ENCODE data around the gene FBXL14.

Gene FBXL14

GRCh38 chr12:1634590-1635191 lies 40.3 kb upstream of the FBXL14 start:
- H3K27ac ChIP-seq (ENCODE audit: low read depth, low read length): no peak overlapping the region
- H3K14ac ChIP-seq (ENCODE audit: low read length): no peak overlapping the region
- H2BK120ac ChIP-seq (ENCODE audit: insufficient read depth, low read length, poor library complexity): no peak overlapping the region
- H3K79me2 ChIP-seq (ENCODE audit: control insufficient read depth, insufficient read depth, low read length, poor library complexity): peaks cover 2% of the 10 kb centered on the region
- no peak overlapping the region for H2AK5ac ChIP-seq (ENCODE audit: low read length)
- H3K4me2 ChIP-seq (ENCODE audit: low read length): no peak overlapping the region
- H4K12ac ChIP-seq (ENCODE audit: low read depth, low read length): no peak overlapping the region
- peaks cover 14 to 16% of the 10 kb centered on the region in 2 experiments for H3K4me1 ChIP-seq (ENCODE audit: control insufficient read depth in 1 of 2, insufficient read depth in 2 of 2, low read length in 2 of 2)
- H3K4ac ChIP-seq (ENCODE audit: low read depth, low read length): no peak overlapping the region
- no peak overlapping the region for H3K23ac ChIP-seq (ENCODE audit: low read length)
- peaks cover 7% of the 10 kb centered on the region for H3K79me1 ChIP-seq (ENCODE audit: low read length)
- no peaks in the 10 kb centered on the region for H3K9me3 ChIP-seq (ENCODE audit: insufficient read depth, low read depth, low read length)
- no peaks in the 10 kb centered on the region for H3K27me3 ChIP-seq (ENCODE audit: insufficient read depth, low read length)
- H3K4me3 ChIP-seq (ENCODE audit: low read depth, low read length): no peak overlapping the region
- no peak overlapping the region for H3K18ac ChIP-seq (ENCODE audit: low read length)
- H2BK12ac ChIP-seq (ENCODE audit: low read length): no peak overlapping the region
- H4K91ac ChIP-seq (ENCODE audit: low read depth, low read length): no peak overlapping the region
- no peak overlapping the region for H2BK5ac ChIP-seq (ENCODE audit: low read depth, low read length, poor library complexity)
- DNase-seq: peak; percentile 68 to 86
- H3K9ac ChIP-seq (ENCODE audit: low read length): no peak overlapping the region
- peaks cover 7 to 11% of the 10 kb centered on the region in 2 experiments for H3K36me3 ChIP-seq (ENCODE audit: control insufficient read depth in 1 of 2, insufficient read depth in 2 of 2, low read length in 2 of 2)
- H4K8ac ChIP-seq (ENCODE audit: low read depth, low read length): no peak overlapping the region
- H2AFZ ChIP-seq (ENCODE audit: insufficient read depth, low read length, poor library complexity): no peak overlapping the region
- no CpG with 5 or more reads among the region's 16 CpGs for WGBS (ENCODE audit: extremely low coverage, insufficient coverage, insufficient read length)

- H3K4ac ChIP-seq (ENCODE audit: low read depth, low read length): no peak overlapping the region
- no peak overlapping the region for H3K14ac ChIP-seq (ENCODE audit: low read length)
- H3K4me2 ChIP-seq (ENCODE audit: low read length): no peak overlapping the region
- H2BK5ac ChIP-seq (ENCODE audit: low read depth, low read length, poor library complexity): no peak overlapping the region
- H2BK12ac ChIP-seq (ENCODE audit: low read length): no peak overlapping the region
- no CpG with 5 or more reads among the region's 7 CpGs for WGBS (ENCODE audit: extremely low coverage, insufficient coverage, insufficient read length)
- no peak overlapping the region for H3K4me3 ChIP-seq (ENCODE audit: low read depth, low read length)
- no peak overlapping the region for H4K12ac ChIP-seq (ENCODE audit: low read depth, low read length)
- H3K18ac ChIP-seq (ENCODE audit: low read length): no peak overlapping the region
- H2AK5ac ChIP-seq (ENCODE audit: low read length): no peak overlapping the region
- H3K9me3 ChIP-seq (ENCODE audit: insufficient read depth, low read depth, low read length): no peaks in the 10 kb centered on the region
- H3K79me1 ChIP-seq (ENCODE audit: low read length): peaks cover 10% of the 10 kb centered on the region
- peaks cover 19 to 20% of the 10 kb centered on the region in 2 experiments for H3K4me1 ChIP-seq (ENCODE audit: control insufficient read depth in 1 of 2, insufficient read depth in 2 of 2, low read length in 2 of 2)
- no peak overlapping the region for H4K91ac ChIP-seq (ENCODE audit: low read depth, low read length)
- no peak overlapping the region for H4K8ac ChIP-seq (ENCODE audit: low read depth, low read length)
- H3K27me3 ChIP-seq (ENCODE audit: insufficient read depth, low read length): no peaks in the 10 kb centered on the region
- no peak overlapping the region for H2BK120ac ChIP-seq (ENCODE audit: insufficient read depth, low read length, poor library complexity)
- no peak overlapping the region for H3K27ac ChIP-seq (ENCODE audit: low read depth, low read length)
- H2AFZ ChIP-seq (ENCODE audit: insufficient read depth, low read length, poor library complexity): no peak overlapping the region
- peaks cover 2 to 8% of the 10 kb centered on the region in 2 experiments for H3K36me3 ChIP-seq (ENCODE audit: control insufficient read depth in 1 of 2, insufficient read depth in 2 of 2, low read length in 2 of 2)
- H3K23ac ChIP-seq (ENCODE audit: low read length): no peak overlapping the region
- H3K79me2 ChIP-seq (ENCODE audit: control insufficient read depth, insufficient read depth, low read length, poor library complexity): peaks cover 2% of the 10 kb centered on the region
- no peak overlapping the region for H3K9ac ChIP-seq (ENCODE audit: low read length)
- DNase-seq: no peak
Measured at GRCh38 chr12:1634149-1634548, 39.8 kb upstream of the FBXL14 start.

DNA sequence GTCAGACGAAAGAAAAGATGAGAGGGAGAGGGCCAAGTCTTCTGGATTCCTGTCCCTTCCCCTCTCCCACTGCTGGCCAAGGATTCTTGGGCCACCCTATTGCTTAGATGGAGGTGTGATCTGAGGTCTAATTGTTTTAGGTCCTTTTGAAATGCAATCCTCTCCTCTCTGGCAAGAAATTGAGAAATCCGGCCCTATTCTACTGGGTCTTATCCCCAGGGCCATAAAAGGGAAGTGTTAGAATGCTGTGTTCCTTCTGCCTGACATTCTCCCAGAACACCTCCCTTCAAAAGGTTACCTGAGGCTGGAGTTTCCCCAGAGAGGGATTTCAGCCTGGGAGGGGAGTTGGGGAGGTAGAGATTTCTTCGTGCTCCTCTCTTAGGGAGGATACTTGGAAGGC lies 39.1 kb upstream of the FBXL14 start:
- H3K9ac ChIP-seq (ENCODE audit: low read length): no peak overlapping the region
- H3K23ac ChIP-seq (ENCODE audit: low read length): no peak overlapping the region
- no peak overlapping the region for H4K12ac ChIP-seq (ENCODE audit: low read depth, low read length)
- no peak overlapping the region for H3K14ac ChIP-seq (ENCODE audit: low read length)
- no peaks in the 10 kb centered on the region for H3K9me3 ChIP-seq (ENCODE audit: insufficient read depth, low read depth, low read length)
- no peaks in the 10 kb centered on the region for H3K27me3 ChIP-seq (ENCODE audit: insufficient read depth, low read length)
- peaks cover 2 to 6% of the 10 kb centered on the region in 2 experiments for H3K36me3 ChIP-seq (ENCODE audit: control insufficient read depth in 1 of 2, insufficient read depth in 2 of 2, low read length in 2 of 2)
- peaks cover 11% of the 10 kb centered on the region for H3K79me1 ChIP-seq (ENCODE audit: low read length)
- H3K18ac ChIP-seq (ENCODE audit: low read length): no peak overlapping the region
- no peak overlapping the region for H2AFZ ChIP-seq (ENCODE audit: insufficient read depth, low read length, poor library complexity)
- no peak overlapping the region for H4K91ac ChIP-seq (ENCODE audit: low read depth, low read length)
- no peak overlapping the region for H2BK12ac ChIP-seq (ENCODE audit: low read length)
- no CpG with 5 or more reads among the region's 3 CpGs for WGBS (ENCODE audit: extremely low coverage, insufficient coverage, insufficient read length)
- DNase-seq: no peak
- H2AK5ac ChIP-seq (ENCODE audit: low read length): no peak overlapping the region
- no peak overlapping the region for H3K4ac ChIP-seq (ENCODE audit: low read depth, low read length)
- H3K79me2 ChIP-seq (ENCODE audit: control insufficient read depth, insufficient read depth, low read length, poor library complexity): peaks cover 2% of the 10 kb centered on the region
- H2BK120ac ChIP-seq (ENCODE audit: insufficient read depth, low read length, poor library complexity): no peak overlapping the region
- no peak overlapping the region for H3K4me2 ChIP-seq (ENCODE audit: low read length)
- H2BK5ac ChIP-seq (ENCODE audit: low read depth, low read length, poor library complexity): no peak overlapping the region
- H3K4me3 ChIP-seq (ENCODE audit: low read depth, low read length): no peak overlapping the region
- H3K27ac ChIP-seq (ENCODE audit: low read depth, low read length): no peak overlapping the region
- no peak overlapping the region for H4K8ac ChIP-seq (ENCODE audit: low read depth, low read length)
- peaks cover 22 to 25% of the 10 kb centered on the region in 2 experiments for H3K4me1 ChIP-seq (ENCODE audit: control insufficient read depth in 1 of 2, insufficient read depth in 2 of 2, low read length in 2 of 2)

GRCh38 chr12:1632702-1633101 lies 38.3 kb upstream of the FBXL14 start:
- Histone ChIP-seq H3K4me2 (ENCODE audit: low read length) (no peak overlapping the region), H2AFZ (ENCODE audit: insufficient read depth, low read length, poor library complexity) (no peak overlapping the region), H3K27ac (ENCODE audit: low read depth, low read length) (no peak overlapping the region), H2AK5ac (ENCODE audit: low read length) (no peak overlapping the region), H4K8ac (ENCODE audit: low read depth, low read length) (no peak overlapping the region), H3K79me1 (ENCODE audit: low read length) (peaks cover 11% of the 10 kb centered on the region), H3K27me3 (ENCODE audit: insufficient read depth, low read length) (no peaks in the 10 kb centered on the region), H2BK12ac (ENCODE audit: low read length) (no peak overlapping the region), H3K14ac (ENCODE audit: low read length) (no peak overlapping the region), H3K18ac (ENCODE audit: low read length) (no peak overlapping the region), H2BK5ac (ENCODE audit: low read depth, low read length, poor library complexity) (no peak overlapping the region), H3K36me3 (ENCODE audit: control insufficient read depth in 1 of 2, insufficient read depth in 2 of 2, low read length in 2 of 2) (peaks cover 2 to 6% of the 10 kb centered on the region in 2 experiments), H3K4ac (ENCODE audit: low read depth, low read length) (no peak overlapping the region), H3K4me1 (ENCODE audit: control insufficient read depth in 1 of 2, insufficient read depth in 2 of 2, low read length in 2 of 2) (peaks cover 22 to 26% of the 10 kb centered on the region in 2 experiments), H3K9me3 (ENCODE audit: insufficient read depth, low read depth, low read length) (no peaks in the 10 kb centered on the region), H4K12ac (ENCODE audit: low read depth, low read length) (no peak overlapping the region), H3K4me3 (ENCODE audit: low read depth, low read length) (no peak overlapping the region), H2BK120ac (ENCODE audit: insufficient read depth, low read length, poor library complexity) (no peak overlapping the region), H3K9ac (ENCODE audit: low read length) (no peak overlapping the region), H3K79me2 (ENCODE audit: control insufficient read depth, insufficient read depth, low read length, poor library complexity) (peaks cover 2% of the 10 kb centered on the region), H4K91ac (ENCODE audit: low read depth, low read length) (no peak overlapping the region), H3K23ac (ENCODE audit: low read length) (no peak overlapping the region)
- WGBS (ENCODE audit: extremely low coverage, insufficient coverage, insufficient read length): no CpG with 5 or more reads among the region's 14 CpGs
- no peak for DNase-seq

Data from trophoblast cell (in vitro differentiated cells and primary cell).